ENCODE measurements around the gene SIPA1.

Gene SIPA1

GRCh38 chr11:65637794-65638419, at the start of gene SIPA1:
Gene SIPA1 (plus strand): TSS chr11:65638101. CDS start chr11:65640922, 2,821 bp downstream.
- FAIRE-seq: peak; percentile 19

- peak; percentile 69 for FAIRE-seq
Observed at GRCh38 chr11:65588199-65589054, 49.5 kb upstream of the SIPA1 start.

- no peak for FAIRE-seq
Observed at GRCh38 chr11:65589444-65590239, 48.3 kb upstream of the SIPA1 start.

- no peak for FAIRE-seq
Observed at GRCh38 chr11:65590240-65590738, 47.6 kb upstream of the SIPA1 start.

- no peak for FAIRE-seq
Observed at GRCh38 chr11:65591939-65592857, 45.7 kb upstream of the SIPA1 start.

- FAIRE-seq: no peak
Observed at GRCh38 chr11:65592858-65593517, 44.9 kb upstream of the SIPA1 start.

GRCh38 chr11:65593518-65594414, 44.1 kb upstream of the SIPA1 start:
- FAIRE-seq: no peak

GRCh38 chr11:65595131-65595530, 42.8 kb upstream of the SIPA1 start:
- FAIRE-seq: no peak

- FAIRE-seq: no peak
Observed at GRCh38 chr11:65595543-65596281, 42.2 kb upstream of the SIPA1 start, which contains the start of gene KCNK7. Gene KCNK7 (minus strand): TSS chr11:65595800. CDS start chr11:65595772, 28 bp downstream.

- FAIRE-seq: no peak
Observed at GRCh38 chr11:65596520-65596919, 41.4 kb upstream of the SIPA1 start.

- FAIRE-seq: no peak
Observed at GRCh38 chr11:65598258-65598699, 39.6 kb upstream of the SIPA1 start.

GRCh38 chr11:65599216-65599954, 38.5 kb upstream of the SIPA1 start:
- no peak for FAIRE-seq

GRCh38 chr11:65599955-65600246, 38.0 kb upstream of the SIPA1 start:
- no peak for FAIRE-seq

GRCh38 chr11:65604258-65604657, 33.6 kb upstream of the SIPA1 start:
- no peak for FAIRE-seq

GRCh38 chr11:65606876-65607613, 30.9 kb upstream of the SIPA1 start:
- FAIRE-seq: no peak

- FAIRE-seq: no peak
Observed at GRCh38 chr11:65607614-65608426, 30.1 kb upstream of the SIPA1 start.

GRCh38 chr11:65609229-65609628, 28.7 kb upstream of the SIPA1 start:
- no peak for FAIRE-seq

Measured in G401.6 (cell line).